HCT116 (cell line): ENCODE measurements around the gene SPSB2.

Source experiments
- CBX3 ChIP-seq: IDR thresholded peaks from 2 replicates; pipeline ENCODE4 v1.6.1; 2012; ENCODE audit warnings: low read depth
- EZH2 ChIP-seq: fragments of 200-600 bp; sonication (generic); IDR thresholded peaks from 2 replicates; pipeline ENCODE4 v1.6.1; 2017; ENCODE audit warnings: antibody characterized with exemption, mixed run types
- EZH2phosphoT487 ChIP-seq: fragments of 200-600 bp; IDR thresholded peaks from 2 replicates; pipeline ENCODE4 v1.6.1; 2018; ENCODE audit warnings: antibody characterized with exemption, borderline replicate concordance
- POLR2A ChIP-seq: IDR thresholded peaks from 2 replicates; pipeline ENCODE4 v1.7.0; 2011; ENCODE audit warnings: borderline replicate concordance; ENCODE audit not compliant: insufficient read depth, insufficient read length; ENCODE audit errors: extremely low read depth
- POLR2AphosphoS5 ChIP-seq: IDR thresholded peaks from 2 replicates; pipeline ENCODE4 v1.6.1; 2011; ENCODE audit warnings: mild to moderate bottlenecking, low read depth, low read length, moderate library complexity
- RAD21 ChIP-seq: IDR thresholded peaks from 2 replicates; pipeline ENCODE4 v1.6.1; 2012; ENCODE audit warnings: low read depth, mild to moderate bottlenecking
- TF ChIP-seq, protein P1 (sequence below), 3 experiments: fragments of 200-600 bp in 1 of 3; sonication (generic) in 1 of 3; IDR thresholded peaks in 2 of 3; conservative IDR thresholded peaks in 1 of 3; 2 replicates each; pipeline ENCODE4 v1.5.1; 2012 to 2017; ENCODE audit warnings: low read depth in 2 of 3, low read length in 2 of 3, antibody characterized with exemption in 1 of 3, borderline replicate concordance in 1 of 3, control low read depth in 1 of 3, mild to moderate bottlenecking in 1 of 3, mixed read lengths in 1 of 3, mixed run types in 1 of 3, moderate library complexity in 1 of 3; ENCODE audit not compliant: insufficient read depth in 1 of 3
- TF ChIP-seq, protein P2 (sequence below): IDR thresholded peaks from 2 replicates; pipeline ENCODE4 v1.6.1; 2012
- TF ChIP-seq, protein P3 (sequence below): IDR thresholded peaks from 2 replicates; pipeline ENCODE4 v1.6.1; 2012

DNA sequence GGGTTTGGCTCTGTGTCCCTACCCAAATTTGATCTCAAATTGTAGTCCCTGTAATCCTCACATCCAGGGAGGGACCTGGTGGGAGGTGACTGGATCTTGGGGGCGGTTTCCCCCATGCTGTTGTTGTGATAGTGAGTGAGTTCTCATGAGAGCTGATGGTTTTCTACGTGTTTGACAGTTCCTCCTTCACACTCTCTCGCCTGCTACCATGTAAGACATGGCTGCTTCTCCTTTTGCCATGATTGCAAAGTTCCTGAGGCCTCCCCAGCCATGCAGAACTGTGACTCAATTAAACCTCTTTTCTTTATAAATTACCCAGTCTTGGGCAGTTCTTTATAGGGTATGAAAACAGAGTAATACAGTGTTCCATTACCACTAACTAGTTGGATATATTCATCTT lies 21.2 kb upstream of the SPSB2 start:
- TF ChIP-seq RAD21 (no peak), CBX3 (no peak), EZH2 (no peak), POLR2AphosphoS5 (no peak), POLR2A (no peak), EZH2phosphoT487 (no peak)
- TF ChIP-seq, protein P1, sequence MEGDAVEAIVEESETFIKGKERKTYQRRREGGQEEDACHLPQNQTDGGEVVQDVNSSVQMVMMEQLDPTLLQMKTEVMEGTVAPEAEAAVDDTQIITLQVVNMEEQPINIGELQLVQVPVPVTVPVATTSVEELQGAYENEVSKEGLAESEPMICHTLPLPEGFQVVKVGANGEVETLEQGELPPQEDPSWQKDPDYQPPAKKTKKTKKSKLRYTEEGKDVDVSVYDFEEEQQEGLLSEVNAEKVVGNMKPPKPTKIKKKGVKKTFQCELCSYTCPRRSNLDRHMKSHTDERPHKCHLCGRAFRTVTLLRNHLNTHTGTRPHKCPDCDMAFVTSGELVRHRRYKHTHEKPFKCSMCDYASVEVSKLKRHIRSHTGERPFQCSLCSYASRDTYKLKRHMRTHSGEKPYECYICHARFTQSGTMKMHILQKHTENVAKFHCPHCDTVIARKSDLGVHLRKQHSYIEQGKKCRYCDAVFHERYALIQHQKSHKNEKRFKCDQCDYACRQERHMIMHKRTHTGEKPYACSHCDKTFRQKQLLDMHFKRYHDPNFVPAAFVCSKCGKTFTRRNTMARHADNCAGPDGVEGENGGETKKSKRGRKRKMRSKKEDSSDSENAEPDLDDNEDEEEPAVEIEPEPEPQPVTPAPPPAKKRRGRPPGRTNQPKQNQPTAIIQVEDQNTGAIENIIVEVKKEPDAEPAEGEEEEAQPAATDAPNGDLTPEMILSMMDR (IDR thresholded peaks at IDR 0.05 in 2 of 3, conservative IDR thresholded peaks at IDR 0.05 in 1 of 3; ENCODE audit: borderline replicate concordance in 1 of 3, insufficient read depth in 1 of 3, low read depth in 2 of 3, low read length in 2 of 3), result no peak
- TF ChIP-seq, protein P2, sequence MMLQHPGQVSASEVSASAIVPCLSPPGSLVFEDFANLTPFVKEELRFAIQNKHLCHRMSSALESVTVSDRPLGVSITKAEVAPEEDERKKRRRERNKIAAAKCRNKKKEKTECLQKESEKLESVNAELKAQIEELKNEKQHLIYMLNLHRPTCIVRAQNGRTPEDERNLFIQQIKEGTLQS, result no peak
- TF ChIP-seq, protein P3, sequence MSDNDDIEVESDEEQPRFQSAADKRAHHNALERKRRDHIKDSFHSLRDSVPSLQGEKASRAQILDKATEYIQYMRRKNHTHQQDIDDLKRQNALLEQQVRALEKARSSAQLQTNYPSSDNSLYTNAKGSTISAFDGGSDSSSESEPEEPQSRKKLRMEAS, result no peak
